GM11168 (cell line): ENCODE data around the gene PKP2.

ENCODE experiments used
- in situ Hi-C: fragments of 300-500 bp; cut with MboI; formaldehyde crosslinking; loops from one replicate; pipeline ENCODE4 v1.12.0; 2022; ENCODE audit warnings: low sequenced_read_pairs; ENCODE audit not compliant: unreplicated experiment

Gene PKP2

GRCh38 chr12:32821710-32822109 is 74.9 kb downstream of the PKP2 start:
- in situ Hi-C loops = no loop called here

GRCh38 chr12:32821293-32821692 is 75.3 kb downstream of the PKP2 start:
- in situ Hi-C loops = no loop called here

- in situ Hi-C loops = no loop called here
Measured at GRCh38 chr12:32820376-32820931, 76.1 kb downstream of the PKP2 start.

- in situ Hi-C loops = no loop called here
Measured at GRCh38 chr12:32819424-32819823, 77.2 kb downstream of the PKP2 start.

GRCh38 chr12:32811686-32812392 is 84.7 kb downstream of the PKP2 start:
- in situ Hi-C loops = no loop called here

GRCh38 chr12:32809846-32810245 is 86.7 kb downstream of the PKP2 start:
- in situ Hi-C loops = no loop called here

GRCh38 chr12:32809196-32809595 is 87.4 kb downstream of the PKP2 start:
- in situ Hi-C loops = no loop called here

GRCh38 chr12:32804301-32804700 is 92.3 kb downstream of the PKP2 start:
- in situ Hi-C loops = no loop called here

- in situ Hi-C loops = no loop called here
Measured at GRCh38 chr12:32801269-32801980, 95.2 kb downstream of the PKP2 start.

- in situ Hi-C loops = no loop called here
Measured at GRCh38 chr12:32794281-32794680, 102.3 kb downstream of the PKP2 start.

- in situ Hi-C loops = no loop called here
Measured at GRCh38 chr12:32789916-32790315, 106.7 kb downstream of the PKP2 start.

GRCh38 chr12:32789446-32789845 is 107.1 kb downstream of the PKP2 start:
- in situ Hi-C loops = no loop called here

GRCh38 chr12:32788405-32788804 is 108.2 kb downstream of the PKP2 start:
- in situ Hi-C loops = no loop called here

GRCh38 chr12:32785557-32785956 is 111.0 kb downstream of the PKP2 start:
- in situ Hi-C loops = no loop called here

- in situ Hi-C loops = no loop called here
Measured at GRCh38 chr12:32783029-32783428, 113.5 kb downstream of the PKP2 start.

- in situ Hi-C loops = no loop called here
Measured at GRCh38 chr12:32780071-32780470, 116.5 kb downstream of the PKP2 start.

GRCh38 chr12:32777691-32778175 is 118.8 kb downstream of the PKP2 start:
- in situ Hi-C loops = no loop called here

GRCh38 chr12:32777159-32777558 is 119.4 kb downstream of the PKP2 start:
- in situ Hi-C loops = no loop called here

GRCh38 chr12:32776258-32776657 is 120.3 kb downstream of the PKP2 start:
- in situ Hi-C loops = no loop called here

GRCh38 chr12:32773691-32774090 is 122.9 kb downstream of the PKP2 start:
- in situ Hi-C loops = no loop called here

- in situ Hi-C loops = no loop called here
Measured at GRCh38 chr12:32770141-32770540, 126.4 kb downstream of the PKP2 start.
